ENCODE results near the gene HOXC9.

HOXC9 gene

GRCh38 chr12:54000116-54001114, at the start of gene HOXC9:
TSS of gene HOXC9 (plus strand) at chr12:54000161. CDS start at chr12:54000189, 28 bp downstream.
- DNase-seq = no peak

GRCh38 chr12:53950437-53950773, 49.6 kb upstream of the HOXC9 start:
- no peak for DNase-seq

- DNase-seq = no peak
Measured at GRCh38 chr12:53950789-53951576, 49.0 kb upstream of the HOXC9 start.

DNA sequence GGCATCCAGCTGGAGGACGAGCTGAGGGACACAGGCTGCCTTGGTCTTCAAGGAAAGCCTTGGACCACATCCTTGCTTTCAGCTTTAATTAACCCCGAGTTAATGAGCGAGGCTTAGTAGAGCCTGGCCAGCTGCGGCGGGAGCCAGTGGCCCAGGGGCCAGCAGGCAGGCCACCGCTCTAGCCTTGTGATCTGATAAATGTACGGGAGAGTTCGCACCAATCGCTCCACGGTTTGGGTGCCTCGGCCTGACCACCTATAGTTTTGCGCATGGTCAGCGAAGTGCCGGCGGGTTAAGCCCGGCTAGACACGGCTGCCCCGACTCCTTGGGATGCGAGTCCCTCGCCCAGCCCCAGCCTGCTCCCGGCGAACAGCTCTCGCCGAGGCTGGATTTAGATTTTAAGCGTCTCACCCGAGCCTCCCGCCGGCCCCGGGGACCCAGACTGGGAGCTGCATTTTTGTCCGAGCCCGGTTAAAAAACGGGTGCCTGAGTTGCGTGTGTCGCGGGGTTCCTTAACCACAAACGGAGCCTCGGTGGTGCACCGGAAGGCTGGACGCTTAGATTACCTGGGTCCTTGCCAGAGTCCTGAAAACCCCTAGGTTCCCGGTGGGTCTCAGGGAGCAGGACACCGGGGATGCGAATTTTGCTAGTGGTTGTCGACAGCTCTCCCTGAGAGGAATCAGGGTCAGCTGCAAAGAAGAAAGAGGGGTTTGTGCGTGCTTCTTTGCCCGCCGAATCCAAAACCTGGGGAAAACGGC, 48.2 kb upstream of the HOXC9 start:
- DNase-seq = no peak

DNA sequence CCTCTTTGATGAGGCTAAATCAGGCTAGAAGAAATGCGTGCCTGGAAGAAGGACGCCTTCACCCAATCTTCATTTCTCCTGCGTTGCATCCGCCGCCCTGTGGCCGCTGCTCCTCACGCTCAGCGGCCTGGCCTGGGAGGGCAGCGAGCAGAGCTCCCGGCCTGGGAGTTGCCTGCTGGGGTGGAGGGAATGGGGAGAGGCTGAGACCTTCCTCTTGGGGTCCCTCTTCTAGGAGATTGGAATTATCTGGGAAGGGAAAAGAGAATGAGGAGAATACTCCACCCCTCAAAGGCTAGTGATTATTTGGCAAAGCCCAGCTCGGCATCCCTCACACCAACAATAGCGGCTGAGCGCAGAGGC, 47.6 kb upstream of the HOXC9 start:
- DNase-seq = no peak

DNA sequence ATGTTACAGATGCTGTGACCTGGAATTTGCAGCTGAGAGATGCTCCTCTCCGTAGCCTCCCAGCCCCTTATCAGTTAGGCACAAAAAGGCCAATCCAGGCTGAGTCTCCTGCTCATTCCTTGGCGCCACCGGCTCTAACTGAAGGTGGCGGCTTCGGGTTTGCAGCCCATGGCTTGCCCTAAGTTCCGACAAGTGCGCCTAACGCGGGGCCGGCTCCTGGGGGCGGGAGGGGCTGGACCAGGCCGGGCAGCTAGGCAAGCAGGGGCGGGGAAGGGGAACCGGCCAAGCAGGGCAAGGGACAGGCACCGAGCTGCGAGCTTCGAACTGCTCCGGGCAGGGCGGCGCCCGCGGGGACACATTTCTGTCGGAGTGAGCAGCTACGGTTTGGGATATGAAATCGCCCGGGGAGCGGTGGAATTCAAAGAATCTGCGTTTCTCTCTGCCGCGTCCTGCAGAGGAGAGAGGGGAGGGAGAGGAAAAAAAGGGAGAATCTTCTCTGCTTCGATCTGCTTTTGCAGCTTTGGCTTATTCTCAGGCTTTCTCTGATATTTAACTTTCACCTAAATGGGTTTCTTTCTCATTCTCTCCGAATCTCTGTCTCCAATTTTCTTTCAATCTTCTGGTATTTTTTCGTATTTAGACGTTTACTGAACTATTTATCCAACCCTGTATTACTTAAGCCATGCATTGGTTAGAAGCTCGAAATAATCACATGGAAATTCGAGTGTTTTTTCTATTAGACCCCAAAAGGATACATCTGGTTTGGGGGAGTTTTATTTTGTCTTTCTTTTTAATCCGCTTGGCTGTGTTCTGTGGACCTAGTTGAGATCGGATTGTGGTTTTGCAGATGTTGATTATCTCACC, 46.9 kb upstream of the HOXC9 start:
- DNase-seq = no peak

DNA sequence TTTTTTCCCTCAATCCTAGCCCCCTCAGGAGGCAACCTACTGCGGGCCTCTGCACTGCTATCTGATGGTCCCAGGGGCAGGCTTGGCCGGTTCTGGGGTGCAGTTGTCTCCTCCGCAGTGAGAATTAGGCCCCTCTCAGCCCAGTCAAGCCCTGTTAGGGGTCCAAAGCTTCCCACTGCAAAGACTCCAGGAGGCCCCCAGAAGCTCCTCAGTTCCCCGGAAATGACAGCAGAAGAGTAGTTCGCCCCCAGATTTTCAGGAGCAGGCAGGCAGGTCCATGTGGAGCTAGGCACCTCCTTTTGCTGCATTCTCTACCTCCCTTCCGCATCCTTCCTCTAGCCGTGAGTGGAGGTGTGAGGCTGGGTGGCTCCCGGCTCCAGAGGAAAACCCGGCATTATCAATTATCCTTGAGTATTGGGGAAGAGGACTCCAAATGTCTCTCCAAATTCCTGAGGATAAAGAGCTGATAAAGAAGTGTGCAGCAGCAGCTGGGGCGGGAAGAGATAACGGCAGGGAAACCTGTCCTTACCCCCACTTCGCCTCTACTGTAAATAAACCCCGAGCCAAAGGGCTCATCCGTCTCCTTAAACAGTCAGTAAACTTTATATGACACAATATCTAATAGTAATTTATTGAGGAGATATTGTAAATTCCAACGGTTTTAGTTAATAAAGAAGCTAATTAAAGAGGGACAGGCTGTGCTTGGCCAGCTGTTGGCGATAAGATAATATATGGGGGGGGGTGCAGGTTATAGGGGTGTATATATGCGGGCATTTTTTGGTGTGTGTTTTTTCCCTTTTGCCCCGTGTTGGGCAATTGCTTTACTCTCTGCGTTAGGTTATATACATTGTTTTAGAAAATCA, 45.9 kb upstream of the HOXC9 start:
- DNase-seq = no peak

DNA sequence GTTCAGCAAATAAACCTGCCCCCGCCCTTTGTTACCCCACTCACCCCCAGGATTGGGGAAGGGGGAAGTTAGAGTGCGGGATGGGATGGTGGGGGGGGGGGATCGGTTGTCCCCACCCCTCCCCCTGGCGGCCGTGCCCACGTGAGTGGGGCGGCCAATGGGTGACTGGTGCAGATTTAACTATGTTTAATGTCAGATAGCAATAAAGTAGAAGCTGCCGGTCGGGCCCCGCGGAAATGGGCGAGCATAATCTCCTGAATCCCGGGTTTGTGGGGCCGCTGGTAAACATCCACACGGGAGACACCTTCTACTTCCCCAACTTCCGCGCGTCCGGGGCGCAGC, 45.3 kb upstream of the HOXC9 start, which contains the start of gene HOXC12:
TSS of gene HOXC12 (plus strand) at position 210 of the 342 bp plus-strand sequence. CDS start at position 237, 27 bp downstream.
- no peak for DNase-seq

DNA sequence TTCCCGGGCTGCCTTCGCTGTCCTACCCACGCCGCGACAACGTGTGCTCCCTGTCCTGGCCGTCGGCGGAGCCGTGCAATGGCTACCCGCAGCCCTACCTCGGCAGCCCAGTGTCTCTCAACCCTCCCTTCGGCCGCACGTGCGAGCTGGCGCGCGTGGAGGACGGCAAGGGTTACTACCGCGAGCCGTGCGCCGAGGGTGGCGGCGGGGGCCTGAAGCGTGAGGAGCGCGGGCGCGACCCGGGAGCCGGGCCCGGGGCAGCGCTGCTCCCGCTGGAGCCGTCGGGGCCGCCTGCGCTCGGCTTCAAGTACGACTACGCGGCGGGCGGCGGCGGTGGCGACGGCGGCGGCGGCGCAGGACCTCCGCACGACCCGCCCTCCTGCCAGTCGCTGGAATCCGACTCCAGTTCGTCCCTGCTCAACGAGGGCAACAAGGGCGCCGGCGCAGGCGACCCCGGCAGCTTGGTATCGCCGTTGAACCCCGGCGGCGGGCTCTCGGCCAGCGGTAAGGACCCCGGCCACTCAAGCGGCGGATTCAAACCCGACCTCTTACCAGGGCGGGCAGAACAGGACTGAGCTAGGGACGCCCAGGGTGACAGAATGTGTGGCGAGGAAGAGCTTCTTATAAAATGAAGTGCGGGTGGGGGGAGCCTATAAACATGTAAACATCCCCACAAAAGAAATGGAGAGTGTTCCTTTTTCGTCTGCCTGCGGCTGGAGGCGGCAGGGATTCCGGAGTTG, 44.8 kb upstream of the HOXC9 start:
- DNase-seq = no peak

- no peak for DNase-seq
Measured at GRCh38 chr12:53955776-53956250, 44.1 kb upstream of the HOXC9 start.

GRCh38 chr12:53956251-53956887, 43.6 kb upstream of the HOXC9 start:
- DNase-seq = no peak

- no peak for DNase-seq
Measured at GRCh38 chr12:53956914-53957536, 42.9 kb upstream of the HOXC9 start.

DNA sequence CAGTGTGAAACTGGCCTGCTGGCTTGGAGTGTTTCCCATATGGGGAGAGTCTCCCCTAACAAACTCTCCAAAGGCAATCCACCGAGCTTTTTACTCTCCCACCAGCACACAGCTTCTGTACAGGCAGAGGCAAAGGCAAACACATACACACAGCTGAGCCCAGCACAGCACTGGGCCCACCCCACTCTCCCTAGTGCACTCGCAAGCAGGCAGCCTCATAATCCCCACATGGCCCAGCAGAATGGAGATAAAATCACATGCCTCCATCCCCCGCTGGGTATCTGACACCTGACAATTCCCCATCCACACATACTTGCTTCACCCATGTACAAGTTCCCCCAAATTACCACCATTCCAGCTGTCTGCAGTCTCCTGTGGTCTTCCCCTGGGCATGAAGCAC, 41.8 kb upstream of the HOXC9 start:
- no peak for DNase-seq

DNA sequence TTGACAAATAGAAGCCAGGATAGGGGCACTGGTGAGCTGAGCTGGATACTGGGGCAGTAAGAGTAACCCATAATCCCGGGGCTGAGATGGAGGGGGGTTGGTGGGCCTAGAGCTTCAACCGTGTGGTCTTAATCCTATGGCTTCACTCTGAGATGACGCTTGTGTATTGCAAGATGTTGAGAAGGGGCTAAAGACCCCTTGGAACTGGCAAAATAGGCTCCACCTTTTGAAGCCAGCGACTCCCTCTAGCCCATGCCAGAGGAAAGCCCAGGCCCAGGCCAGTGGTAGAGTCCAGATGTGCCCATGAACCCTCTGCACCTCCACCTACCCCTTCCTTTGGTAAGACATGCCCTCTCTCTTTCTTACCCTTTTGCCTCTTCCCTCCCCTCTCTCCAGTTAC, 40.6 kb upstream of the HOXC9 start:
- no peak for DNase-seq

DNA sequence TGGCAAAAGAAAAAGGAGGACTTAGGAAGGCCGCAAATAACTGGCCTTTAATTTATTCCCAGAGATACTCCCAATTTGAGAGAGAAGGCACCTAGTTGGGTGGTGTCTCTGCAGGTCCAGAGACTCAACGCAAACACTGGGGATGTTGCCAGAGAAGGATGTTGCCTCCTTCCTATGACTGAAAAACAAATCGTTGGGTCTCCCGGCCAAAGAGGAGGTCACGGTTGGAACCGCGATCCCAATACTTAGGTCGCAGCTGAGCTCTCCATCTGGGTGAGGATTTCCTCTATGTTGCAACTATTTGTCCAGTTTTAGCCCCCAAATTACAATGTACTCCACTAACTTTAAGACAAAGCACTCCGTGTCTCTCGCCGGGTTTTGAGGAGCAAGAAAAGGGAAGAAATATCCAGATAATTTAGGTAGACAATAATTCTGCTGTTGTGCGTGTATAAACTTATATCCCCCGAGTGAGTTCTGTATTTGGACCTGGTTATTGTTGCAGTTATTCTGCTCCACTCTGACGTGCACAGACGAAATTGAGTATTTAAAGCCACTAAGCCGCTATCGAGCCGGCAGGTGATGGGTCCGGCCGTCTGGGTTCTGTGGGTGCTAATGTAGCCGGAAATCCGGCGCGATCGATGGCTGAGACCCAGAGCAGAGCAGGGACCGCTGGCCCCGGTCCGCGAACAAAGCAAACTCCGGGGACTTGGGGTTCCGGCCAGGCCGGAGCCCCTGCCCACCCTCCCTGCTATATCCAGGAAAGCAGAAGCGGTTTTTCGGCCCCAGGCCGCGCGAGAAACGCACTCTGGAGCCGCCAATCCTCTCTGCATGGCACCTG, 39.6 kb upstream of the HOXC9 start:
- no peak for DNase-seq

DNA sequence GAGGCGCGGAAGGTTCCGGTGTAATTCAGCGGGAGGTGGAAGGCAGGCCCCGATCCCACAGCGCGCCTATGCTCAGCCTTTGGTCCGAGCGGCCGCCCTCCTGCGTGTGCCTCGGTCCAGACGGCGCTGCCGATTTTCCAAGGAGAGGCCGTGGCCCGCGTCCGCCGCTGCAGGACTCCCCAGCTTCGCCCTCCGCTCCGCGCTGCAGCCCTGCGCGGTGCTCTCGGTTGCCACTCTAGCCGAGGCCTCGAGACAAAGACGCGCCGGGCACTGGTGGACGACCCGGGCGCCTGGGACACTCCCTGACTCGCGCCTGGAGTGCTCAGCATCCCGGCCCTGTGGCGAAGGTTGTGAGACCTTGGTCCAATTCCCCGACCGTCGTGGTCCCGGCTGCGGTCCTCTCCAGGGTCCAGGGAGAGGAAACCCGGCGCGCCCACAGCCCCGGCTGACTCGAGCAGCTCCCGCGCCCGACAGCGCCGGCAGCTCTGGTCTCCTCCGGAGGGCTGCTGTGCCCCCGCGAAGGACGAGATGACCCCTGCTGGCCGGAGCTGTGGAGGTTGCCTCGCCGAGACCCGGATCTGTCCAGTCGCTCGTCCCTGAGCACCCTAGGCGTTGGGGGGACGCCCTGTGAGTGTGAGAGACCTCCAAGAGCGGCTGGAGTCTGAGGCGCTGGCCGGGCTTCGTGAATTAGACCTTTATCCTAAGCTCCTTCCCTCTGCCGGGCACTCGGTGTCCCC, 38.8 kb upstream of the HOXC9 start:
- no peak for DNase-seq

- DNase-seq = no peak
Measured at GRCh38 chr12:53963005-53963404, 37.0 kb upstream of the HOXC9 start.

Data from CD4-positive, alpha-beta T cell treated with Interleukin-12 subunit alpha and Interleukin-12 subunit beta, for 1 hour (primary cell).